Fibroblast of skin of left biceps (primary cell): Measurements from ENCODE around the gene BBS12.

Experiments
- DNase-seq, 2 experiments: peaks; one replicate each; pipeline ENCODE4 v3.0.0-alpha.2; 2013; ENCODE audit warnings: low read depth in 2 of 2

The BBS12 gene

GRCh38 chr4:122715221-122715620 lies 17.3 kb upstream of the BBS12 start:
- DNase-seq, result no peak

DNA sequence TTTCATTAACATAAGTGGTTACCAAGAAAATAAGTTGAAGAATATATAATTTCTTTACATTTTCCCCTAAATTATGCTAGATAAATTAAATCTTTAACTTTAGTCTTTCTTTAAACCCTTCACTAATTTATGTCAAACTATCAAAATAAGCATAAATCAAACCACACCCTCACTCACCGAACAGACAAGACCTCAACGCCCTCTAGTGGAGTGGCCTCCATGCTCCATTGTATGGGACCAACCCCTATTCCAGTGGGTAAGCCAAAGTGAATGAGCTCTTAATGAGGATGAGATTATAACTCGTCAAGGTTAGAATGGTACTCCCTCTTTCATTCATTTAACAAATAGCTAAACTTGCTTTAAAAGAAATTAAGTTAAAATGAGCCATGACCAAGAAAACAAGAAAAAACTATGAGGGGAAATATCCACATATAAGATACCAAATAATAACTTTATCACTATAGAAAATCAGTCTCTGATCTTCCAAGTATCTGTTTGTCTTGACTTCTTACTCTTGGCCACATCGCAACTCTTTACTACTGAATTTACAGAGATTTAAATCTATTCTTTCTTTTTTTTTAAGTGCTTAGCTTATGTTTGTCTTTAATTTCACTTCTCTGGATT lies 15.6 kb upstream of the BBS12 start:
- DNase-seq, result no peak

GRCh38 chr4:122718281-122718680 lies 14.2 kb upstream of the BBS12 start:
- no peak for DNase-seq

DNA sequence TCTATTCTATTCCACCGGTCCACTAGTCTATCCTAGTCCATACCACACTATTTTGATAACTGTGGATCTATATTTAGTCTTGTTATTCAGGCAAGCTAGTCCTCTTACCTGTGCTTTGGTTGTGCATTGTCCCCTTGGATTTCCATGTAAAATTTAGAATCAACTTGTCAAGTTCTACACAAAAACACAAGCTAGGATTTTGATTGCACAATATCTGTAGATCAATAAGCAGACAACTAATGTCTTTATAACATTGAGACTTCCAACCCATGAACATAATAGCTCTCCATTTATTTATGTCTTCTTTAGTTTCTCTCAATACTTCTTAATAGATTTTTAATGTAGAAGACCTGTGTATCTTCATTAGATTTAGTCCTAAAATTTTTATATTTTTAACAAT lies 10.2 kb upstream of the BBS12 start:
- DNase-seq, result no peak

- DNase-seq, result no peak
Observed at GRCh38 chr4:122728856-122729255, 3.6 kb upstream of the BBS12 start.

GRCh38 chr4:122731676-122732075 lies 828 bp upstream of the BBS12 start:
- no peak for DNase-seq

GRCh38 chr4:122733787-122734120 lies 1.2 kb downstream of the BBS12 start:
- DNase-seq, result no peak

DNA sequence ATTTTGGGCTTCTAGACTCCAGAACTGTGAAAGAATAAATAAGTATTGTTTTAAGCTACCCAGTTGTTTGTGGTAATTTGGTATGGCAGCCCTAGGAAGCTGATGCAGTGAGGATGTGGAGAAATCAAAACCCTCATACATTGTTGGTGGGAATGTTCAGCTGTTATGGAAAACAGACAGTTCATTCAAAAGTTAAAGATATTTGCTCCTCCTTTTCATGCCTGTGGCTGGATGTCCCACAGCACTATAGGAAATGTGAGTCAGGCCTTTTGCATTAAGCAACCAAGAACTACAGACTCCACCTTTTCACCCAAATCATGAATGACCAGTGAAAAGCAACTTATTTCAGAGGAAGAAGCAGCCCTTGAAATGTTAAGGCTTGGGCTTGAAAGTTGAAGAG lies 6.7 kb downstream of the BBS12 start:
- DNase-seq, result peak; percentile 68 to 72

DNA sequence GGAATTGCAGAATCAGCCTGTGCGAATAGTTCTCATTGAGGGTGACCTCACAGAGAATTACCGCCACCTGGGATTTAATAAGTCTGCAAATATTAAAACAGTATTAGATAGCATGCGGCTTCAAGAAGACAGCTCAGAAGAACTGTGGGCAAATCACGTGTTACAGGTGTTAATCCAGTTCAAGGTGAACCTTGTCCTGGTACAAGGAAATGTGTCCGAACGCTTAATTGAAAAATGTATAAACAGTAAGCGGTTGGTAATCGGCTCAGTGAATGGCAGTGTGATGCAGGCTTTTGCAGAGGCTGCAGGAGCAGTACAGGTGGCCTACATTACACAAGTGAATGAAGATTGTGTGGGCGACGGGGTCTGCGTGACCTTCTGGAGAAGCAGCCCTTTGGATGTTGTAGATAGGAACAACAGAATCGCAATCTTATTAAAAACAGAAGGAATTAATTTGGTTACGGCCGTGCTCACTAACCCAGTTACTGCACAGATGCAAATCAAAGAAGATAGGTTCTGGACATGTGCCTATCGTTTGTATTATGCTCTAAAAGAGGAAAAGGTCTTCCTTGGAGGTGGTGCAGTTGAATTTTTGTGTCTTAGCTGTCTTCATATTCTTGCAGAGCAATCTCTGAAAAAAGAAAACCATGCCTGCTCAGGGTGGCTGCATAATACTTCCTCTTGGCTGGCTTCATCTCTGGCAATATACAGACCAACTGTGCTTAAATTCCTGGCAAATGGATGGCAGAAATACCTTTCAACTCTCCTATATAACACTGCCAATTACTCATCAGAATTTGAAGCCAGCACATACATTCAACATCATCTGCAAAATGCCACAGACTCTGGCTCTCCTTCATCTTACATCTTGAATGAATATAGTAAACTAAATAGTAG lies 10.7 kb downstream of the BBS12 start:
- no peak for DNase-seq

GRCh38 chr4:122744229-122744628 lies 11.7 kb downstream of the BBS12 start:
- peak in 1 of 2 experiments; percentile 41 for DNase-seq

- no peak for DNase-seq
Observed at GRCh38 chr4:122746485-122746965, 14.0 kb downstream of the BBS12 start.

- DNase-seq, result no peak
Observed at GRCh38 chr4:122747068-122747467, 14.6 kb downstream of the BBS12 start.

- no peak for DNase-seq
Observed at GRCh38 chr4:122747883-122748282, 15.4 kb downstream of the BBS12 start.

DNA sequence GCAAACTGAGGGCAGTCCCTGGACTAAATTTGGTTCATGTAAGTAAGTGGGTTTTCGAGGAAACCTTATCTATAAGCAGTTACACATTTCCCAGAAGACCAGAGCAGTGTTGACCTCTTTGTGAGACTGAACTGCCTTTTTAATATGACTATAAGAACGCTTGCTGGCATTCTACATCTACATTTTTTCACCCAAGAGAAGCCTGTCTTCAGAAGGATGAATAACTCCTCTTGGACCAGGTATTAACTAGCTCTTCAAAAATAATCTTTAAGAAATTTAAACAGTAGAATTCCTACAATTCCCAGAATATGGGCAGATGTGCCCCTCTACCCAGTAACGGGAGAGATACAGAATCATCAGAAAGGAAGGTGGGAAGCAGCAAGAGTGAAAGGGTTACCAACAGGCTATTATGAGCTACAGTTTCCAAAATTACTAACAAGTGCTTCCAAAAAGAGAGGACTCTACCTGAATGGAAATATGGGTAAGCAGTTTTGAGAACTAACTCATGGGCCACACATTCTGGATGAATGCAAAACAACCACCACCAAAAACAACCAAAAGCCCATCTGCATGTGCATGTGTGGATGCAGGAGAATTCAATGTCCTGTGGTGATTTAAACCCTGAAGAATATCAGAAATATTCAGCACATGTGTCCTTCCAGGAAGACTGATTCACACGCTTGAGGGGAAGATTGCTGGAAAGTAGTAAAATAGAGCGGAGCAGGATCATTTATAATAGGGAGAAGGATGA lies 17.4 kb downstream of the BBS12 start:
- no peak for DNase-seq

DNA sequence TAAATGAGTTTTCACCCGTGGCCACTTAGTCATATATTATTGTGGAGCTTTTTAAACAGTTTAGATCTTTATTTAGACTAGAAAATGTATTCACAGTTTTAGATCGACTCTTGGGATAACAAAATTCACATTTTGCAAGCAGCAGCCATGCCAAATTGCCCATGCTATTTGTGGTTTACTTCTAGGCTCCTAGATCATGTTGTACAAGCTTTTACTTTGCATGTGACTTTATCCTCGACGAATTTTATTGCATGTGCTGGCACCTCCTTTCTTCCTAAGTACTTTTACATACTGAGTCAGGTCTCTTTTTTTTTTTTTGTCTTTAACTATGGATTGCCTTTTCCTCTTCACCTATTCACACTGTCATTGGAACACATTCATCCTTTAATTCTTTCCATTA lies 23.2 kb downstream of the BBS12 start:
- no peak for DNase-seq

- no peak for DNase-seq
Observed at GRCh38 chr4:122758033-122758432, 25.5 kb downstream of the BBS12 start.

GRCh38 chr4:122759639-122760310 lies 27.3 kb downstream of the BBS12 start:
- no peak for DNase-seq

GRCh38 chr4:122762520-122762919 lies 30.0 kb downstream of the BBS12 start:
- no peak for DNase-seq

DNA sequence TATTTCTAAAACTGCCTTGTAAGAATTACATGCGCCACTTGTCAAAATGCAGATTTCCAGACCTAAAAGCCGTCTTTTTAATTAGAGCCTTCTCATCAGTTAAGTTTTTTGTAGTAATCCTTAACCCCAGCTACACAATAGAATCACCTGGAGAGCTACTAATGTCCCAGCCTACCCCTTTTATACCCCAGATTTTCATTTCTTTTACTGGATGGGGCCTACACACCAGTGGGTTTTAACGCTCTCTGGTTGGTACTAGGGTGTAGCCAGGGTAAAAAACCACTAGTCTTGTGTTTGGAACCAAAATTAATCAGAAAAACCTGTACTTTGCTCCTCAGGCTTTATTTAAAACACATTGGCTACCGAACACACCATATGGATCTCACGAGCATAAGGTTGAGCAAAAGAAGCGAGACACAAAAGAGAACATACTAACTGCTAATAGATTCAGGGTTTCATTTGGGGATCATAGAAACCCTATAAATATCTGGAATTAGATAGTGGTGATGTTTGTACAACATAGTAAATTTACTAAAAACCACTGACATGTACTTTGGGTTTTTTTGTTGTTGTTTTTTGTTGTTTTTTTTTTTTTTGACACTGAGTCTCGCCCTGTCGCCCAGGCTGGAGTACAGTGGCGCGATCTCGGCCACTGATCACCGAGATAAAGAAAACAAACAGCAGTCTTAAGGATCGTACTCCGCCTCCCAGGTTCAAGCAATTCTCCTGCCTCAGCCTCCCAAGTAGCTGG lies 30.6 kb downstream of the BBS12 start:
- DNase-seq, result no peak

DNA sequence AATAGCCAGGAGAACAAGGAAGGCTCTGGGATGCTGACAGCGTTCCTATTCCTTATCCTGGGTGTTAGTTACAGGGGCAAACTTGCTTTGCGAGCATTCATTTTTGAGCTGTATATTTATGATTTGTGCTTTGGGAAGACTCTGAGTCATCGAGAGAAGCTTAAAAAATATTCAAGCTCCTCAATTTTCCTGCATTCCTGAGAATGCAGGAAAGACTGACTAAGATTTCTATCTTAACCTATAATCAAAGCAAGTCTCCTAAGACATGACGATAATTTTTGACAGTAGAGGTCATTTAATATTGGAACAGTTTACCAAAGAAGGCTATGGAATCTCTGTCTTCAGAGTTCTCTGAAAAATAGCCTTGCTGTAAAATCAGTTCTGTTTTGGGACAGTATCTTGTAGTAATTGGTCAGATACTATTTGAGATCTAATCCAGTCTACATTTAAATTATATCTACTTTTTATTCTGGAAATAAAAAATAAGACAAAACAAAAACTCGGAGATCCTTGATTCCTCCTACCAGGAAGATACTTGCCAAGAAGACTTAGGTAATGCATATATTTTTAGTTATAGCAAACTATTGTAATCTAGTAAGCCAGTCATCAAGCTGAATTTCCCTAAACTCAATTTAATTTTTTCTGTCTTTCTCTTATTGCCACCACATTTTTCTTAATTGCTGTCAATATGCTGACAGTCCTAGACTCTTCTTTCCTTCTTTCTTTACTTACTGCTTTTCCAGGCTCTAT lies 31.7 kb downstream of the BBS12 start:
- DNase-seq, result peak; percentile 79 to 84

DNA sequence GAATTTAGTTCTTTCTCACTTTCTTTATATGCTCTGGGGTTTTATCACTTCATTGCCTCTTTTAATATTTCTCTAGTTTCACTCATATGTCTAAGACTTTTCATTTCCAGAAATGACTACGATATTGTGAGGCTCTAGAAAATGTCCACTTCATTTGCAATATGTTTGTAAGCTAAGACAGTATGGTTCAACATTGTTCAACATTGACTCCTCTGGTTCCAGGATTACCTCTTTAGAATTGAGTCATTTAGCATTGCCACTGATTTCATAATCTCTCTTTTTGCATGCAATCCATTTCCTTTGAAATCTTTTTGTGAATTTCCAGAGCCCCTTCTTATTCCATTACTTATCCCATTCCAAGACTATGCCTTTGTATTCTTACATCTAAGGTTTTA lies 32.3 kb downstream of the BBS12 start:
- DNase-seq, result peak; percentile 78 to 83
